HG03565 (cell line): ENCODE results near the gene IGFN1.
"Not testable (repeated sequence)": the region's sequence is repeated elsewhere in the genome, so short reads cannot be mapped to it uniquely, and the experiment has no call there.

Experiments used
- ATAC-seq: cut with Tn5 transposase; IDR thresholded peaks from one replicate; pipeline ENCODE4 v1.9.1; 2021; ENCODE audit warnings: mild to moderate bottlenecking, moderate library complexity; ENCODE audit not compliant: unreplicated experiment

Gene IGFN1

DNA sequence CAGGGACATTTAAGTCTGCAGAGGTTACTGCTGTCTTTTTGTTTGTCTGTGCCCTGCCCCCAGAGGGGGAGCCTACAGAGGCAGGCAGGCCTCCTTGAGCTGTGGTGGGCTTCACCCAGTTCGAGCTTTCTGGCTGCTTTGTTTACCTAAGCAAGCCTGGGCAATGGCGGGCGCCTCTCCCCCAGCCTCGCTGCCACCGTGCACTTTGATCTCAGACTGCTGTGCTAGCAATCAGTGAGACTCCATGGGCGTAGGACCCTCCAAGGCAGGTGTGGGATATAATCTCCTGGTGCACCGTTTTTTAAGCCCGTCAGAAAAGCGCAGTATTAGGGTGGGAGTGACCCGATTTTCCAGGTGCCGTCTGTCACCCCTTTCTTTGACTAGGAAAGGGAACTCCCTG, 49.0 kb downstream of the IGFN1 start:
- not testable (repeated sequence) for ATAC-seq

DNA sequence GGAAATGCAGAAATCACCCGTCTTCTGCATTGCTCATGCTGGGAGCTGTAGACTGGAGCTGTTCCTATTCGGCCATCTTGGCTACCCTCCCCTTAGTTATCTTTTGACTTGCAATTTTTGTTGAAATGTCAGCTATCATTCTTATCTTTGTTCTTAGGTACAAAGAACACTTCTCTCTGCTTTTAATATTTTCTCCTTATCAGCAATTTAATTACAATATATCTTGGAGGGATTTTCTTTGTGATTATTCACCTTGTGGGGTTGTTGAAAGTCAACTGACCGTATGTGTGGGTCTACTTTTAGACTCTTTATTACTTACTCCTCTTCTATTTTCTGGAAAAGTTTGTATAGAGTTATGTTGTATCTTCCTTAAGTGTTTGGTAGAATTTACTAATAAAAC, 49.5 kb downstream of the IGFN1 start:
- ATAC-seq = no peak

DNA sequence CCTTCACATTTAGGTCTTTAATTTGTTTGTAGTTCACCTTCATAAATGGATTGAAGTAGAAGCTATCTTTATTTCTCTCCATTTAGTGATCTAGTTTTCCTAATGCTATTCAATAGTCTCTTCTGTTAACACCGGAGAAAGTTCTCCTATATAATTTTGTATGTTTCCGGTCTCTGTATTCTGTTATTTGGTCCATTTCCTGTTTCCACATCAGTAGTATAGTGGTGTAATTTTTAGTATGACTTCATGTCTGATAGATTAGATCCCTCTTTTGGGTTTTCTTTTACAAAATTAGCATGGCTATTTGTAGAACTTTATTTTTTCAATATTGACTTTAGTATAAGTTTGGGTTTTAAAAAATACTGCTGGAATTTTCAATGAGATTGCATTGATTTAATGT, 51.1 kb downstream of the IGFN1 start:
- no peak for ATAC-seq

DNA sequence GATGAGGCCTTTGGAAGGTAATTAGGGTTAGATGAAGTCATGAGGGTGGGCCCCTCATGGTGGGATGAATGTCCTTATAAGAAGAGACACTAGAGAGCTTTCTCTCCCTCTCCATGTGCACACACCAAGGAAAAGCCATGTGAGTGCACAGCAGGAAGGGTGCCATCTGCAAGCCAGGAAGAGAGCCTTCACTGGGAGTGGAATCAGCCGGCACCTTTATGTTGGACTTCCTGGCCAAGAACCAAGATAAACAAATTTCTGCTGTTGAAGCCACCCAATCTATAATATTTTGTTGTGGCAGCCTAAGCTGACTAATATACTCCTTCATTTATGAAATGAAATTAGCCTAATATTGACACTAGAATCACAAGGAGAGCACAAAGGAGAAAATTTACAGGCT, 54.5 kb downstream of the IGFN1 start:
- ATAC-seq = no peak

DNA sequence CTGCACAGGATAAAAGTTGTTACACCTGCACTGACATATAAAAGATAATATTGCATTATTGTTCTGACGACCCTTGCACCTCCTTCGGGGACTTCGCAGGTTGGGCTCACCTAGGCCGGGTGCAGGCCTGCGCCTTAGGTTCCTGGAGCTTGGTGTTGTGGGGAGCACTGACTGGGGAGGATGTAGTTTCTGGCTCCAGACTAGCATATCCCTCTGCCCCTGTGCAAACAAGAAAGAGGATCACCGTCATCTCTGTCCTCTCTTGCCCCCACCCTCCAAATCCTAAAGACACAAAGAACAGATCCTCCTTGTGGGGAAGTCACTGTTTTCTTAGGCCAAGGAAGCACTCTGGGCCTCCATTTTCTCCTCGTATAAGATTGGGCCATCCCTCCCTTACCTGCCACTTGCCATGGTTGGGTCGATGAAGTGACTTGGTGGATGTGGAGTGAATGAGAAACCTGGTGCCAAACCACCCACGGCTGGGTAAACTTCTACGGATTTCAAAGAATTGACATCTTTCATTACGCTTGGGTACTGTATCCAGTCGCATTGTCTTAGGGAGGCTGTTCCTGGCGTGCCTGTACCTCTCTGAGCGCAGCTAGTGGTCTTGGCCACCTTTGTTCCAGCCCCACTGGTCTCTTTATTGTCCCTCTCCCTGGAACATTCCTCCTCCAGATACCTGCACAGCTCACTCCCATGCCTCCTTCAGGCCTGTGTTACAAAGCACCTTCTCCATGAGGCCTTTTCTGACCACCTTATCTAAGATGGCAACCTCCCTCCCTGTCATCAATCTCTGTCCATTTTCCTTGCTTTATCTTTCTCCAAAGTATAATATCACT, 58.3 kb downstream of the IGFN1 start:
- no peak for ATAC-seq

DNA sequence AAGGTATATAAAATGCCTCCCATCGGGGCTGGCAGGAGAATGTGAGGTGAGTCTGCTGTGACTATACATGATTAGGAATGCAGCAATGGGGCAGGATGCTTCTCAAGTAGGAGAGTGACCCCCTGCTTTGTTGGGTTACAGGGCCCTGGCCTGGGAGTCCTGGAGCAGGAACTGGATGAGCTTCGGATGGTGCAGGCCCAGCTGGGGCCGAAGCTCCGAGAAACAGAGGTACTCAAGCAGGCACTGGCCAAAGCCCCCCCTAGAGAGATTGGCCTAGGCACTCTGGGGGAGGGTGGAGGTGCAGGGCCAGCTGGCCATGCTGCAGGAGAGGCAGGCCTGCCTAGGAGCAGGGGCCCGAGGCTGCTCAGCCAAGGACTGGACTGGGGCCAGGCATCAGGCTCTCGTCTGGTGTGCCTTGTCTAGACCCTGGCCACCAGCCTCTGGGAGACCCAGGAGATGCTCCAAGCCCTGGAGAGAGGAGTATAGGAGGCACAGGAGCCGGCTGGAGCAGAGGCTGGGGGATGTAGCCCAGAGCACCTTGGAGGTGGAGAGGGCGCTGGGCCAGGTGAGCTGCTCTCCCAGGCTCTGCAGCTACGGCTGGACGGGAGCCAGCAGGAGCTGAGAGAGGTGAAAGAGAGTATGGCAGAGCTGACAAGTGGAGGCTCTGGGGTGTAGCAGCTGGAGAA, 59.8 kb downstream of the IGFN1 start:
- no peak for ATAC-seq

DNA sequence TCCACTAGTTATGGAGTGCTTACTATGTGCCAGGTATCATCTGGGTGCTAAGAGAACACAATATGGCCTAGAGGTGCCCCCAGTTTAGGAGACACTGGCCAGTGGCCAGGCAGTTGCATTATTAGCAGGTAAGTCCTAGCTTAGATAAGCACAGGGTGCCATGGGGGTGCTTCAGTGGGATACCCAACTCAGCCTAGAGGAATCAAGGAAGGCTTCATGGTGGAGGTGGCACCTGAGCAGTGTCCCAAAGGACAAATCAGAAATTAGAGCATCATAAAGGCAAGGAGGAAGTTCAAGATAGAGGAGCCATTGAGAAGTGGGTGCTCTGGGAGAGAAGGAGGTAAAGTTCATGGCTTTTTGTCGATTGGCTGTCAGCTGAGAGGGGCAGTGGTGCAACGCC, 60.8 kb downstream of the IGFN1 start:
- no peak for ATAC-seq

DNA sequence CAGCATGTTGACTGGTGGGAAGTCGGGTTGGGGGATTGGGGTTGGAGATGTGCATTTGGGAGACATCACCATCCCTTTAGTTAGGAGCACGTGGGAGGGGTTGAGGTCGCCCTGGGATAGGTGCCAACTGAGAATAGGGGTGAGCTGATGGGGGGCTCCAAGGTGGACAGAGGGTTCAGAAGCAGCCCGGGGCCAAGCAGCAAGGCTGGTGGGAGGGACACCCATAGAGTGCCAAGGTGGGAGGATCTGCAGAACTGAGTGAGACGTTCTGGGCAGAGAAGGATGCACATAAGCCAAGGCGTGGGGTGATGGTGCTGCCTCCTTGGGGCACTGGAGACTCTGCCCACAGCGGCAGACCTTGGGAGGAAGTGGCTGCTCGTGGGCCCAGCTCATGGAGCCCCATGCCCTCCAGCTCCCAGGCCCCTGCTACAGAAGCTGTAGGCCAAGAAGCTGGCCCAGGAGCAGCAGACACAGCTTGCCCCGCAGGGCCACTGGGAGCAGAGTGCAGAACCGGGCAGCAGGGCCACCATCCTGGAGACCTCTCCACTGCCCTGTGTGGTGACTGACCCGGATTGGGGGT, 61.3 kb downstream of the IGFN1 start:
- no peak for ATAC-seq

DNA sequence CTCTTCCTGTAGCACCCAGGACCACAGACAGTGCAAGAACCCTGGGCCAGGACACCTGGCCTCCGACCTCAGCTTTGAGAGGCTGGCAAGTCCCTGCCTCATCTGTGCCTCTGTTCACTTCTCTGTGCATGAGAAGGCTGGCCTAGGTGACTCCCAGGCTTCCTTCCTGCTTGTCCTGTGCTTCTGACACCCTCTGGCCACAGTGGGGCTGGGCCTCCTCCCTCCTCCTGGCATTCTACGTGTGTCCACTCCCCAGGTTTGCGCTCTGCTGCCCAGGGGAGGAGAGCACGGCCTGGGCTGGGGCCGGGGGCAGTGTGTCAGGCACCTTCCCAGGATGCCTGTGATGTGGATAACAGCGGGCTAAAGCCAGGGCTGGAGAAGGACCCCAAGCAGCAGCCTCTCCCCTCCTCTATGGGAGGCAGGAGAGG, 62.3 kb downstream of the IGFN1 start:
- ATAC-seq = no peak

DNA sequence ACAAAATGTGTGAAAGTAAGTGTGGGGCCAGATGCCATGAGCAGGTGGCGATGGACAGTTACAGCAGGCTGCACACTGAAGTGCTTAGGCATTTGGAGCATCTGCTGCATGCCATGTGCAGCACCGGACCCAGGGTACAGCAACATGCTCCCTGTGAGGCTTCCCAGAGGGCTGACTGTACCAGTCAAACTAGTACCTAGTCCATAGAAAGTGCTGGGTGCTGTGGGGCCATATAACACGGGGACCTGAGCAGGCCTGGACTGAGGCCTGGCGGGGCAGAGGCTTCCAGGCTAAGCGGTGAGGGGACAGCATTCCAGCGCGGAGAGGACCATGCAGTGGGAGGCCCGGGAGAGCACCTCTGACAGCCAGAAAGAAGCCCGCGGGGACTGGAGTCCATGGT, 62.8 kb downstream of the IGFN1 start:
- no peak for ATAC-seq

DNA sequence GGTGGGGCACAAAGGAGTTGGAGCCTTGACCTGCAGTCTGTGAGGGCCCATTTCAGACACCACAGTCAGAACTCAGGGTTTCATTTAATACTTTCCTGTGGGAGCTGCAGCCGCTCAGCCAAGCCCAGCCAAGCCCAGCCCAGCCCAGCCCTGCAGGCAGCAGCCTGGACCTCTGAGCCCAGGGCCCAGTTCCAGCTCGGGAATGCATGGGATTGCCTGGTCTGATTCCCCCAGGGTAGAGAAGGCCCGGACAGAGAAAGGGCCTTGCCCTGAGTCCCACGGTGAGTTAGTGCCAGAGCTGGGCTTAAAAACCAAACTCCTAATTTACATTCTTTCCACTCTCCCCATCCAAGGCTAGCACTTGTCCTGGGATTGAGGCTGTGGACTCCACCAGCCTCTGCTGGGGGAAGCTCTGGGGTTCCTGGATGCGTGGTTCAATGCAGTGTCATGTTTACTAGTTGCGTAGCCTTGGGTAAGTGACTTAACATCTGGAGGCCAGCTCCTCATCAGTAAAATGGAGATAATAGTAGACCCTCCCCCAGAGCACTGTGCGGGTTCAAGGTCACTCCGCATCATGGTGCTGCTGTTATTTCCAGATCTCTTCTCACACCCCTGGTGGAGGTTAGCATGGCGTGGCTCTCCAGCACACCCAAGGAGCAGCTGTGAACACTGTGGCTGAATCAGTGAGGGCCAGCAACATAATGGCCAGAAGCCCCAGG, 63.4 kb downstream of the IGFN1 start:
- ATAC-seq = no peak

DNA sequence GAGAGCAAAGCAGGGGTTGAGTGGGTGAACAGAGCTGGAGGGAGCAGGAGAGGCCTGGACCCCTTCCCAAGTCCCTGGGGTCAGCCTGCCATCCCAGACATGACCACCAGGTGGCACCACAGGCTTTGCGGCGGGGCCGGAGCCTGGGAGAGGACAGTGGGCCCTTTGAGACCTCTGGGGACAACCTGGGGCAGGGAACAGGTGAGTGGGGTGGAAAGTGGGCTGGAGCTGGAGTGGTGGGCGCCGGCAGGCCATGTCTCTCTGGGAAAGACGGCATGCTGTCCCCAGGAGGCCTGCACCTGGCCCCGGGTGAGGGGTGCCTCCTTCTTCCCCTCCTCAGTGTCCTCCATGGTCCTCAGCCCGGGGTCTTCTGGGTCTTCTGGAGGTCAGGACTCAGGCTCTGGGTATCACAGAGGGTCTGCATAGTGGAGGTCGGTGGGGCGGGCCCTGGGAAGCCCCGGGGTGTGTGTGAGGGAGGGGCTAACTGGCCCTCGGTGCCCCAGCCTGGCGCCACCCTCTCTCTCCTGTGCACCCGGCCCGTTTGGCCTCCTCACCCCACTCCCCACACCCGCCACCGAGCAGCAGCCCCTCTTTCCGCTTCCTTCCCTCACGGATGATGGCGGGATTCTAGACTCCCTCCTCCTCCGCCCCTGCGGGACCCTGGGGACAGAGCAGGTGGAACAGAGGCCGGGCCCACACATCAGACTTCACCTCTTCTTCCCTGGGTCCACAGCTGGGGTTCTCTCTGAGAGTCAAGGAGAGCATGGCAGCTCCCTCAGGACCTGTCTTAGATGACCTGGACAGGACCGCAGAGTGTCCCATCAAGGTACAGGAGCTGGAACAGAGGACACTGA, 64.2 kb downstream of the IGFN1 start:
- no peak for ATAC-seq

DNA sequence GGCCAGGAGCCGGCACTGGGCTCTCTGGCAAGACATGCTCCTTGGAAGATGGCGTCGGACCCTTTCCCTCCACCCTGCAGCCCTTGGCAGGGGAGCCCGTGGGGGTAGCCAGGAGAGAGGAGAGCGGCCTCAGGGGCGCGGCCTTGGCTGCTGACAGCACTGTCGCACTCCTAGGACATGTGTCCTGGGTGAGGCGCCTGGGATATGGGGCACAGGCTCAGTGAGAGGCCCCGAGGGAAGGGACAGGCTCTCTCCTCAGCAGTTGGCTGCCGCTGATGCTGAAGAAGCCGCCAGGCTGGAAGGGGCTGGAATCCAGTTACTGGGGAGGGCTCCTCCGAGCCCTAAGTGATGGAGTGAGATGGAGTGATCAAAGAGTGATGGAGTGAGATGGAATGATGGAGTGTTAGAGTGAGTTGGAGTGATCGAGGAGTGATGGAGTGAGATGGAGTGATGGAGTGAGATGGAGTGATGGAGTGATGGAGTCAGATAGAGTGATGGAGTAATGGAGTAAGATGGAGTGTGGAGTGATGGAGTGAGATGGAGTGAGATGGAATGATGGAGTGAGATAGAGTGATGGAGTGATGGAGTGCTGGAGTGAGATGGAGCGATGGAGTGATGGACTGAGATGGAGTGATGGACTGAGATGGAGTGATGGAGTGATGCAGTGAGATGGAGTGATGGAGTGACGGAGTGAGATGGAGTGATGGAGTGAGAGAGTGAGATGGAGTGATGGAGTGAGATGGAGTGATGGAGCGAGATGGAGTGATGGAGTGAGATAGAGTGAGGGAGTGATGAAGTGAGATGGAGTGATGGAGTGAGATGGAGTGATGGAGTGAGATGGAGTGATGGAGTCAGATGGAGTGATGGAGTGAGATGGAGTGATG, 65.1 kb downstream of the IGFN1 start:
- ATAC-seq = no peak

DNA sequence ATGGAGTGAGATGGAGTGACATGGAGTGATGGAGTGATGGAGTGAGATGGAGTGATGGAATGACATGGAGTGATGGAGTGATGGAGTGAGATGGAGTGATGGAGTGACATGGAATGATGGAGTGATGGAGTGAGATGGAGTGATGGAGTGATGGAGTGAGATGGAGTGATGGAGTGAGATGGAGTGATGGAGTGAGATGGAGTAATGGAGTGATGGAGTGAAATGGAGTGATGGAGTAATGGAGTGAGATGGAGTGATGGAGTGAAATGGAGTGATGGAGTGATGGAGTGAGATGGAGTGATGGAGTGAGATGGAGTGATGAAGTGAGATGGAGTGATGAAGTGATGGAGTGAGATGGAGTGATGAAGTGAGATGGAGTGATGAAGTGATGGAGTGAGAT, 67.5 kb downstream of the IGFN1 start:
- not testable (repeated sequence) for ATAC-seq

DNA sequence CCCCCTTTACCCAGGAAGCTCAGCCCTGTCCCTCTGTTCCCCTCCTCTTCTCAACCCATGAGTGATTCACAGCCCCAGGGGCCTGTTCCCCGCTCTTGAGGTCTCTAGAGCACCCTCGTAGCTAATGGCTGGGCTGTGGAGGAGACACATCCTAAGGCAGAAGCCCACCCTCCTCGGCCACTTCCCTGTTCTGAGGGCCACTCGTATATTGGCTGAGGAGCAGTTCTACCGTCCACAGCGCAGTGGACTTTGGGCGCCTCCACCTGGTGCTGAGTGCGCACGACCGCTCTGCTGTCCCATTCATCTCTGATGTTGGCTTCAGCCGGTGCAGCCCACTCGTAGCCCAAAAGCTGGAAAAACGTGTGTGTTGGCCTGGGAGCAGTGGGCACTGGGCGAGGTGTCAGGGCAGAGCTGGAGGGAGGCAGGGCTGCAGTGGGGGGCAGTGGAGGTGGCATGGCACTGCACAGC, 68.2 kb downstream of the IGFN1 start:
- no peak for ATAC-seq

DNA sequence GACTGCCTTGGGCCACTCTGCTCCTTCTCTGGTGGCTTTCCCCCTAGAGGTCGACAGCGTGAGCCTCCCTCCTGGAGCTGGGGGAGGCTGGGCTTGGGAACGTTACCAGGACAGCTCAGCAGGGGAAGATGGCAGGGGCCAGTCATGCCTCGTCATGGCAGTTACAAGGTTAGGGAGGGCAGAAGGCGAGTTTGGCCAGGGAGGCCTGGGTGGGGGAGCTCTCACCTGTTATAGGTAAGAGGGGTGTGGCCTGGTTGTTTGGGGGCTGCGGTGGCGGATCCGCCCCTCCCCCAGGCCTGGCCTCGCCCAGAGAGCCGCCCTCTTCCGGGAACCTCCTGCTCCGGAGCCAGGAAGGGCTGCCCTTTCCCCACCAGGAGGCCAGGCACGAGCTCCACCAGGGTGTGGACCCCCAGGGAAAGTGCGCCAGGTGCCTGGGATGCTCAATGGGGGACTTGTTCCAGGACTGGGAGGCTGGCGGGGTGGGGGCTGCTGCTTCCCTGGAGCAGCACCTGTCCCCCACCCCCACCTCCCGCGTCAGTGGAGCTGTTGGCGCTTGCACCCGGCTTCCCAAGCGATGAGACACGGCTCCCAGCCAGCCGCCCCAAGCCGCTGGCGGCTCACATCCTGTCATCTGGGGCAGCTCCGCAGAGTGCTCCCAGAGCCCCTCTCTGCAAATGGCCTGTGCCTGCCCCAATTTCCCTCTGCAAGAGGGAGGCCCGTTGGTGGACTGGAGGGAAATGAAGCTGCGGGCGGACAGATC, 69.0 kb downstream of the IGFN1 start:
- no peak for ATAC-seq

DNA sequence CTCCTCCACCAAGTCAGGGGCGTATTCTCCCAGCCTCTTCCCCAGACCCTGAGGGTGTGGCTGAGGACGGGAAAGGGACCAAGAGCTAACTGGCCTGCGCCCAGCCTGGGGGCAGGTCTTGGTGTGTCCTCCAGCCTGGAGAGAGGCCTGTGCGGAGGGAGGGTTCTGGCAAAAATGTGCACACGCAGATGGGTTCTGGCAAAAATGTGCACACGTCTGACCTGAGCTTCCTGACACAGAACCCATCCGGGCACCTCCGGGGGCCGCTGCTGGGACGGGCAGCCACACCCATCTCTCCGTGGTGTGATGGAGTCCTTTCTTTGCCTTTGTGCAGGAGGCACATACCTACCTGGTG, 69.6 kb downstream of the IGFN1 start:
- no peak for ATAC-seq

DNA sequence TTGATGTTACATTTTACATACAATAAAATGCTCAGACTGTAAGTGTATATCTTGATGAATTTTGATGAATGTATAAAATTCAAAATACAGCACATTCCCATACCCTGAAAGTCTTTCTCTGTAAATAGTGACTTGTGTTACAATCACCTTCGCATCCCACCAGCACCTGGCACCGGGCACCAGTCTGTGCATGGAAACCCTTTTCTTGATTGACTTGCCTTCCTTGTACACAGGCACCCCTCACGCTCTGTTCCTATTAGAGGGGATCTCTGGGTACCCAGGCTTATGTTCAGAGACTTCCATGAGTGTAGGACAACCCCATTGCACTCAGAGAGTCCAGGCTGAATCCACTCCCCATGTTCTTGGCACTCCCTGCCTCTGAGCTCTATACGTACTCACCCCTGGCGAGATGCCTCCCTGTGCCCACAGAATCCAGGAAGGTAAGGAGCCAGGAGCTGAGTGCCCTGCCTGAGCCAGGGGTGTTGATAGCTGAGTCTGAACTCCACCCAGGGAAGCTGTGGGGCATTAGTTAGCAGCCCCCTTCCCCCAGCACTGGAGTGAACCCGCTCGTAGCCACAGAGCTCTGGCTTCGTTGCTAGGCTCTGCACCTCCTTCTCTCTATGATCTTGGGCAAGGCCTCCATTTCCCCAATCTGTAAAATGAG, 70.2 kb downstream of the IGFN1 start:
- ATAC-seq = no peak
